ENCODE measurements around the gene STX8. TPM values are rescaled to one million over a fixed set of nuclear protein-coding genes. Genes with fewer than 3 reads are reported as not detected.

STX8 gene
- total and polyA plus RNA-seq, 2 donors: 60.5 to 75.8 TPM

GRCh38 chr17:9308069-9308468, 267.6 kb downstream of the STX8 start:
- H3K4me3 ChIP-seq (ENCODE audit: low read length in 2 of 2): no peak overlapping the region
- H3K27ac ChIP-seq (ENCODE audit: low read depth in 1 of 2, low read length in 1 of 2): no peak overlapping the region
- H3K9me3 ChIP-seq (ENCODE audit: control insufficient read depth in 2 of 2, insufficient read depth in 1 of 2, low read length in 1 of 2): no peaks in the 10 kb centered on the region
- no peaks in the 10 kb centered on the region for H3K36me3 ChIP-seq (ENCODE audit: control insufficient read depth in 2 of 2, insufficient read depth in 2 of 2, low read length in 1 of 2)
- 88% methylated on average over 6 of the region's 6 CpGs for WGBS
- no peaks in the 10 kb centered on the region for H3K4me1 ChIP-seq (ENCODE audit: control insufficient read depth in 2 of 2, insufficient read depth in 2 of 2, low read length in 2 of 2)
- DNase-seq (ENCODE audit: low read depth in 6 of 9, low spot score in 9 of 9): no peak
- H3K27me3 ChIP-seq (ENCODE audit: control insufficient read depth in 2 of 2, insufficient read depth in 1 of 2, low read length in 1 of 2): no peaks in the 10 kb centered on the region

GRCh38 chr17:9307313-9307998, 268.2 kb downstream of the STX8 start:
- WGBS: 99% methylated on average over 7 of the region's 7 CpGs
- H3K27ac ChIP-seq (ENCODE audit: low read depth in 1 of 2, low read length in 1 of 2): no peak overlapping the region
- H3K4me1 ChIP-seq (ENCODE audit: control insufficient read depth in 2 of 2, insufficient read depth in 2 of 2, low read length in 2 of 2): no peaks in the 10 kb centered on the region
- no peaks in the 10 kb centered on the region for H3K27me3 ChIP-seq (ENCODE audit: control insufficient read depth in 2 of 2, insufficient read depth in 1 of 2, low read length in 1 of 2)
- H3K36me3 ChIP-seq (ENCODE audit: control insufficient read depth in 2 of 2, insufficient read depth in 2 of 2, low read length in 1 of 2): no peaks in the 10 kb centered on the region
- H3K9me3 ChIP-seq (ENCODE audit: control insufficient read depth in 2 of 2, insufficient read depth in 1 of 2, low read length in 1 of 2): no peaks in the 10 kb centered on the region
- H3K4me3 ChIP-seq (ENCODE audit: low read length in 2 of 2): no peak overlapping the region
- no peak for DNase-seq (ENCODE audit: low read depth in 6 of 9, low spot score in 9 of 9)

GRCh38 chr17:9306086-9306485, 269.5 kb downstream of the STX8 start:
- no peak overlapping the region for H3K27ac ChIP-seq (ENCODE audit: low read depth in 1 of 2, low read length in 1 of 2)
- H3K4me3 ChIP-seq (ENCODE audit: low read length in 2 of 2): no peak overlapping the region
- 90% methylated on average over 6 of the region's 6 CpGs for WGBS
- H3K36me3 ChIP-seq (ENCODE audit: control insufficient read depth in 2 of 2, insufficient read depth in 2 of 2, low read length in 1 of 2): no peaks in the 10 kb centered on the region
- no peaks in the 10 kb centered on the region for H3K9me3 ChIP-seq (ENCODE audit: control insufficient read depth in 2 of 2, insufficient read depth in 1 of 2, low read length in 1 of 2)
- no peak for DNase-seq (ENCODE audit: low read depth in 6 of 9, low spot score in 9 of 9)
- H3K4me1 ChIP-seq (ENCODE audit: control insufficient read depth in 2 of 2, insufficient read depth in 2 of 2, low read length in 2 of 2): no peaks in the 10 kb centered on the region
- no peaks in the 10 kb centered on the region for H3K27me3 ChIP-seq (ENCODE audit: control insufficient read depth in 2 of 2, insufficient read depth in 1 of 2, low read length in 1 of 2)

- Histone ChIP-seq H3K27ac (ENCODE audit: low read depth in 1 of 2, low read length in 1 of 2) (no peak overlapping the region), H3K27me3 (ENCODE audit: control insufficient read depth in 2 of 2, insufficient read depth in 1 of 2, low read length in 1 of 2) (no peaks in the 10 kb centered on the region), H3K4me1 (ENCODE audit: control insufficient read depth in 2 of 2, insufficient read depth in 2 of 2, low read length in 2 of 2) (no peaks in the 10 kb centered on the region), H3K9me3 (ENCODE audit: control insufficient read depth in 2 of 2, insufficient read depth in 1 of 2, low read length in 1 of 2) (no peaks in the 10 kb centered on the region), H3K36me3 (ENCODE audit: control insufficient read depth in 2 of 2, insufficient read depth in 2 of 2, low read length in 1 of 2) (no peaks in the 10 kb centered on the region), H3K4me3 (ENCODE audit: low read length in 2 of 2) (no peak overlapping the region)
- no peak for DNase-seq (ENCODE audit: low read depth in 6 of 9, low spot score in 9 of 9)
- 98% methylated on average over 7 of the region's 7 CpGs for WGBS
Measured at GRCh38 chr17:9299695-9300094, 275.9 kb downstream of the STX8 start.

- Histone ChIP-seq H3K27ac (ENCODE audit: low read depth in 1 of 2, low read length in 1 of 2) (no peak overlapping the region), H3K4me1 (ENCODE audit: control insufficient read depth in 2 of 2, insufficient read depth in 2 of 2, low read length in 2 of 2) (no peaks in the 10 kb centered on the region), H3K9me3 (ENCODE audit: control insufficient read depth in 2 of 2, insufficient read depth in 1 of 2, low read length in 1 of 2) (no peaks in the 10 kb centered on the region), H3K27me3 (ENCODE audit: control insufficient read depth in 2 of 2, insufficient read depth in 1 of 2, low read length in 1 of 2) (no peaks in the 10 kb centered on the region), H3K4me3 (ENCODE audit: low read length in 2 of 2) (no peak overlapping the region), H3K36me3 (ENCODE audit: control insufficient read depth in 2 of 2, insufficient read depth in 2 of 2, low read length in 1 of 2) (no peaks in the 10 kb centered on the region)
- WGBS: 97% methylated on average over 5 of the region's 5 CpGs
- no peak for DNase-seq (ENCODE audit: low read depth in 6 of 9, low spot score in 9 of 9)
Measured at GRCh38 chr17:9298776-9299295, 276.8 kb downstream of the STX8 start.

GRCh38 chr17:9298135-9298534, 277.5 kb downstream of the STX8 start:
- Histone ChIP-seq H3K27me3 (ENCODE audit: control insufficient read depth in 2 of 2, insufficient read depth in 1 of 2, low read length in 1 of 2) (no peaks in the 10 kb centered on the region), H3K4me3 (ENCODE audit: low read length in 2 of 2) (no peak overlapping the region), H3K4me1 (ENCODE audit: control insufficient read depth in 2 of 2, insufficient read depth in 2 of 2, low read length in 2 of 2) (no peaks in the 10 kb centered on the region), H3K9me3 (ENCODE audit: control insufficient read depth in 2 of 2, insufficient read depth in 1 of 2, low read length in 1 of 2) (no peaks in the 10 kb centered on the region), H3K36me3 (ENCODE audit: control insufficient read depth in 2 of 2, insufficient read depth in 2 of 2, low read length in 1 of 2) (no peaks in the 10 kb centered on the region), H3K27ac (ENCODE audit: low read depth in 1 of 2, low read length in 1 of 2) (no peak overlapping the region)
- no peak for DNase-seq (ENCODE audit: low read depth in 6 of 9, low spot score in 9 of 9)
- 97% methylated on average over 5 of the region's 5 CpGs for WGBS

GRCh38 chr17:9294661-9295210, 280.9 kb downstream of the STX8 start:
- H3K27ac ChIP-seq (ENCODE audit: low read depth in 1 of 2, low read length in 1 of 2): no peak overlapping the region
- H3K27me3 ChIP-seq (ENCODE audit: control insufficient read depth in 2 of 2, insufficient read depth in 1 of 2, low read length in 1 of 2): no peaks in the 10 kb centered on the region
- WGBS: 95% methylated on average over 4 of the region's 4 CpGs
- DNase-seq (ENCODE audit: low read depth in 6 of 9, low spot score in 9 of 9): peak in 1 of 9 donors; percentile 10
- peaks cover 2 to 21% of the 10 kb centered on the region in 2 donors for H3K4me1 ChIP-seq (ENCODE audit: control insufficient read depth in 2 of 2, insufficient read depth in 2 of 2, low read length in 2 of 2)
- H3K36me3 ChIP-seq (ENCODE audit: control insufficient read depth in 2 of 2, insufficient read depth in 2 of 2, low read length in 1 of 2): no peaks in the 10 kb centered on the region
- H3K4me3 ChIP-seq (ENCODE audit: low read length in 2 of 2): no peak overlapping the region
- H3K9me3 ChIP-seq (ENCODE audit: control insufficient read depth in 2 of 2, insufficient read depth in 1 of 2, low read length in 1 of 2): no peaks in the 10 kb centered on the region

GRCh38 chr17:9292561-9292941, 283.1 kb downstream of the STX8 start:
- Histone ChIP-seq H3K9me3 (ENCODE audit: control insufficient read depth in 2 of 2, insufficient read depth in 1 of 2, low read length in 1 of 2) (no peaks in the 10 kb centered on the region), H3K36me3 (ENCODE audit: control insufficient read depth in 2 of 2, insufficient read depth in 2 of 2, low read length in 1 of 2) (no peaks in the 10 kb centered on the region), H3K27me3 (ENCODE audit: control insufficient read depth in 2 of 2, insufficient read depth in 1 of 2, low read length in 1 of 2) (no peaks in the 10 kb centered on the region), H3K4me3 (ENCODE audit: low read length in 2 of 2) (no peak overlapping the region), H3K4me1 (ENCODE audit: control insufficient read depth in 2 of 2, insufficient read depth in 2 of 2, low read length in 2 of 2) (peaks cover 2 to 21% of the 10 kb centered on the region in 2 donors), H3K27ac (ENCODE audit: low read depth in 1 of 2, low read length in 1 of 2) (peak overlapping the region in 1 of 2 donors; percentile 15)
- 90% methylated on average over 2 of the region's 2 CpGs for WGBS
- no peak for DNase-seq (ENCODE audit: low read depth in 6 of 9, low spot score in 9 of 9)

- Histone ChIP-seq H3K27me3 (ENCODE audit: control insufficient read depth in 2 of 2, insufficient read depth in 1 of 2, low read length in 1 of 2) (no peaks in the 10 kb centered on the region), H3K36me3 (ENCODE audit: control insufficient read depth in 2 of 2, insufficient read depth in 2 of 2, low read length in 1 of 2) (no peaks in the 10 kb centered on the region), H3K27ac (ENCODE audit: low read depth in 1 of 2, low read length in 1 of 2) (no peak overlapping the region), H3K9me3 (ENCODE audit: control insufficient read depth in 2 of 2, insufficient read depth in 1 of 2, low read length in 1 of 2) (no peaks in the 10 kb centered on the region), H3K4me1 (ENCODE audit: control insufficient read depth in 2 of 2, insufficient read depth in 2 of 2, low read length in 2 of 2) (peaks cover 2 to 21% of the 10 kb centered on the region in 2 donors), H3K4me3 (ENCODE audit: low read length in 2 of 2) (no peak overlapping the region)
- 35% methylated on average over 8 of the region's 8 CpGs for WGBS
- peak in 8 of 9 donors; percentile 37 to 87 (median 61) for DNase-seq (ENCODE audit: low read depth in 6 of 9, low spot score in 9 of 9)
Measured at GRCh38 chr17:9291912-9292560, 283.6 kb downstream of the STX8 start.

Measured in thymus (tissue), 11 donors.